Activated CD4-positive, CD25-positive, alpha-beta regulatory T cell treated with anti-CD3 and anti-CD28 coated beads, Interleukin-2, amount 50 U/mL, for 16 hours (primary cell): Measurements from ENCODE around the gene ACYP2.
"Not testable (repeated sequence)": the region's sequence is repeated elsewhere in the genome, so short reads cannot be mapped to it uniquely, and the experiment has no call there.

ENCODE experiments used
- DNase-seq: peaks from one replicate; pipeline ENCODE4 v3.0.0-alpha.2; 2020; ENCODE audit warnings: low read depth, low spot score

ACYP2 gene

DNA sequence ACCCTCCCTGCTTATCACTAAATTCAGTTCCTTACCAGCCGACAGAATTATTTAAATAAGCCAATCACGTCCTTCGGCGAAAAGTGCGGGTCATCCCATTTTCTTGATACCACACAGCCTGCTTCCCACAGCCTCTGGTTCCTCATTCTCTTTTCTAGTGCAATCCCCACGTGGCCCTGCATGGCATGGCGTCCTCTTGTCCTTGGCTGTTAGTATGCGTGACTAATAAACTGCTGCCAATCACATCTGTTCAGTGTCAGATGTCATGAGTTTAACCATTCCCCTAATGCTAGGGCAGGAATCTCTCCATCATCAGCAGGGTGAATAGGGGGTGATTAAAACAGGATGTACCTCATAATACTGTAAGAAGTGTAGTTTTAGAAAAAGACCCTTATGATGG is 203.4 kb downstream of the ACYP2 start:
- DNase-seq: no peak

DNA sequence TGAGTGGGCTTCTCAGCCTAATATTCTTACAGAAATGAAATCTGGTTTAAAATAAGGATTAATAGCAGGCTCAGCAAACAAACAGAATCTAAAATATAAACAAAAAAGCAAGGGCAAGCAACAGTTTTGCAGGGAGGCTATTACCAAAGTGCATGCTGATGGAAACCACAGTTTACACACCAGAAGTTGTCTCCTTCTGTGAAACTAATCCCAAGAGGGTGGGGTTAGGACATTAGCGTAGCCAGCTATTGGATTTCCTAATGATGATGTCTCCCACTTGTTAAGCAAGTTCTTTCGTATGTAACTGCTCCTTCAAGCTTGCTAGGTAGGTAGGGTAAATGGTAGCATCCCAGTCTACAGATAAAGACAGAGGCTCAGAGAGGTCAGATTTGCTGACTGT is 205.6 kb downstream of the ACYP2 start:
- no peak for DNase-seq

DNA sequence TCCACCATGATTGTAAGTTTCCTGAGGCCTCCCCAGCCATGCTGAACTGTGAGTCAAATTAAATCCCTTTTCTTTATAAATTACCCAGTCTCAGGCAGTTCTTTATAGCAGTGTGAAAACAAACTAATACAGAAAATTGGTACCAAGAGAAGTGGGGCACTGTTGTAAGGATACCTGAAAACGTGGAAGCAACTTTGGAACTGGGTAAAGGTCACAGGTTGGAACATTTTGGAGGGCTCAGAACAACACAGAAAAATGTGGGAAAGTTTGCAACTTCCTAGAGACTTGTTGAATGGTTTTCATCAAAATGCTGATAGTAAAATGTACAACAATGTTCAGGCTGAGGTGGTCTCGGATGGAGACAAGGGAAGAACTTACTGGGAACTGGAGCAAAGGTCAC is 209.1 kb downstream of the ACYP2 start:
- DNase-seq: not testable (repeated sequence)

DNA sequence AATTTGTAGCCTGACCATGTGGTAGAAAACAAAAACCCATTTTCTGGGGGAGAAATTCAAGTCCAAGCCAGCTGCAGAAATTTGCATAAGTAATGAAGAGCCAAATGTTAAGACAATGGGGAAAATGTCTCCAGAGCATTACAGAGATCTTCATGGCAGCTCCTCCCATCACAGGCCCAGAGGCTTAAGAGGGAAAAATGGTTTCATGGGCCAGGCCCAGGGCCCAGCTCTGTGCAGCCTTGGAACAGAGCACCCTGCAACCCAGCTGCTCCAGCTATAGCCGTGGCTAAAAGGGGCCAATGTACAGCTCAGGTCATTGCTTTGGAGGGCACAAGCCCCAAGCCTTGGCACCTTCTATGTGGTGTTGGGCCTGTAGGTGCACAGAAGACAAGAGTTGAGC is 209.7 kb downstream of the ACYP2 start:
- DNase-seq: no peak

DNA sequence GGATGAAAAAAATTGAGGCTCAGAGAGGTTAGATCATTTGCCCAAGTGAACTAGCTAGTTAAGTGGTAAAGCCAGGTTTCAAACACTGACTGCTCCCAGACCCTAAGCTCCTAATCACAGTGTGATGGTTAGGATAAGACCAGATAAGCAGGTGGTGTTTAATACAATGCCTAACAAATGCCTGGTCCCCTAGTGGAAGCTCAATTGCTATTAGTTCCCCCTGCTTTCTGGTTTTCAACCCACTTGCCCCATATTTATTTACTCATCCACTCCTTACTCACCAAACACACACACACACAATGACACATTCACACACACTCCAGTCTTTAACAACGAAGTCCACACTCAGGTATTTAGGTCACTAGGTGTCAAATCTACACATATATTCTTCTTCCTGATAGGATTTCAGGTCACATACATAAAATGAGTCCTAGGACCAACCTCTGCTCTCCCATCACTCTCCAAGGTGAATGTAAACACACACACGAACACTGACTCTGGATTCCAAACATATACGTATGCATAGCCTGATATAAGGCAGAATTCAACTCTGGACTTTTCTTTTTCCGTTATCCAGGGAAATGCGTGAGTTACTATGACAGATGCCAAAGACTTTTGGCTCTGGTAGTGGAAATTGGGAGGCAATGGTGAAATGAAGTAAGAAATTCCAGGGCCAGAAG is 214.2 kb downstream of the ACYP2 start:
- DNase-seq: no peak

DNA sequence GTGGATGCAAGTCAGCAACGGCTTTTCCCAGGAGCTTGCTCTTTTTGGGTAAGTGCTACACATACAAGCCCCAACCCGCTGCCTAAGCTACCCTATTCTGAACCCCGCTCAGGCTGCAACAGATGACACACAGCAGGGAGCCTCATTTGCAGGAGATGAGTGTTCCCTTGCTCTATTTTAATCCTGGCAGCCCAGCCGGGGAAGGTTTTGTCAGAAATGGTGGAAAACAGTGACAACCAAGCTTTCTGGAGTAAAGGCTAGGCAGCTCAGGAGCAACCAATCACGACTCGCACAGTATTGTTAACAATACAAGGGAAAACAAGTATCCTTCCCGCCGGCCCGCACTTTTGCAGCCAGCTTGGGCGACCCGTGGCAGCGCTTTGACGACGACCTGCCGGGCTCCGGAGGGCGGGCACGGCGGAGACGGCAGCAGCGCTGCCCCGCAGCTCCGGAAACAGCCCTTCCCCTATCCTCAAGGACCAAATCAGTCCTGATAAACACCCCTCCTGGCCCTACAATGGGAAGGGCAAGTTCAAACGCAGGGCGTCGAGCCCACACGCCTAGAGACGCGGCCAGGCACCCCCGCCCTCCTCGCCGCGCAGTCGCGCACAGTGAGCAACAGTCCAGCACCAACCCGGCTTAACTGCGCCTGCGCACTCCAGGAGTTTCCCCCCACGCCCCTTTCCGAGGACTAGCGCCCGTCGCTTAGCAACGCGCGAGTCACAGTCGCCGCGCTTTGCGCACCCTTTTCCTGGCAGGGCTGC is 214.9 kb downstream of the ACYP2 start:
- DNase-seq: peak; percentile 60

DNA sequence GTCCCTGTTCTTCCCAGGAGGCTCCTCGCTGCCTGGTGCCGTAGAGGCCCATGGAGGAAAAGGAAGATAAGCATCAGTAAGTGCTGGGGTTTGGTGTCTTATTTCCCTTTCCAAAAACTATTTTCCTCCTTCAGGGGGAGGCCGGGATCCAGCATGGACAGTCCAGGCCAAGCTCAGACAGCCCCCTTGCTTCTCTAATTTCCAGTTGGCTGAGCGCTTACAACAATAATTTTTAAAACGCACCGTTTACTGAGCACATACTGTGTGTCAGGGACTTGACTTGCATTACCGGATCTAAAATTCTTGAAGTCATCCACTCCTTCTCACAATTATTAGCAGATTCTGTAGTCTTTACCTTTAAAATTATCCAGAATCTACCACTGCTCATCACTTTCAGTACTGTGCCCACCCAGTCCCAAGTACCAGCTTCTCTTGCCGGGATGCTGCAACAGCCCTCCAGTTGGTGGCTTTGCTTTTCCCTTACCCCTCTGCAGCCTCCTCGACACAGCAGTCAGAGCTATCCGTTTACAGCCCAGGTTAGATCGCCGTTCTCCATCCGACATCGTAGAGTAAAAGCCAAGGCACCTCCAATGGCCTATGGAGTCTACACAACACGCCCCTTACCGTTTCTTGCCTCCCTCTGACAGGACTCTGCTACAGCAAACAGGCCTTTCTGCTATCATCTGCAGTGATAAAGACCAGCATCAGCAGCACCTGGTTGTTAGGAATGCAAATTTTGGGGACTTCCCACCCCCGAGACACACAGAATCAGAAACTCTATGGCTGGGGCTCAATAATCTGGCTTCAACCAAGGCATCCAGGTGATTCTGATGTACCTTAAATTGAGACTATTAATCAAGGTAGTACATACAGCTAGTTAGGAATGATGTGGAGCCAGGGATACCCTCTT is 215.8 kb downstream of the ACYP2 start:
- DNase-seq: no peak

DNA sequence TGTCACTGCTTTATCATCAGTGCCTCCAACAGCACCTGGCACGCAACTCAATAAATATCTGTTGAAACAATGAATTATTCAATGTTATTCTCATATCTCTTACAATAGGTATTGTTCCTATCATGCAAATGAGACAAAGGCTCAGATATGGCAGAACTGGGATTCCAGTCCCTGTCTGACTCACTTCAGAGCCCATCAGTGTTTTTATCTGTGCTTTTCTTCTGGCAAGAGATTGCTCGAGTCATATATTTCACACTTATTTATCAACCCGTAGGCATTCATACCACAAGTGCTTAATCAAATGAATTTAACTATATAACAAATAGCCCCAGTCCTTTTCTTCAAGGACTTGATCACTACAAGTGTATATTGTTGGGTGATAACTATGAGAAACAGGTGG is 217.0 kb downstream of the ACYP2 start:
- DNase-seq: no peak

DNA sequence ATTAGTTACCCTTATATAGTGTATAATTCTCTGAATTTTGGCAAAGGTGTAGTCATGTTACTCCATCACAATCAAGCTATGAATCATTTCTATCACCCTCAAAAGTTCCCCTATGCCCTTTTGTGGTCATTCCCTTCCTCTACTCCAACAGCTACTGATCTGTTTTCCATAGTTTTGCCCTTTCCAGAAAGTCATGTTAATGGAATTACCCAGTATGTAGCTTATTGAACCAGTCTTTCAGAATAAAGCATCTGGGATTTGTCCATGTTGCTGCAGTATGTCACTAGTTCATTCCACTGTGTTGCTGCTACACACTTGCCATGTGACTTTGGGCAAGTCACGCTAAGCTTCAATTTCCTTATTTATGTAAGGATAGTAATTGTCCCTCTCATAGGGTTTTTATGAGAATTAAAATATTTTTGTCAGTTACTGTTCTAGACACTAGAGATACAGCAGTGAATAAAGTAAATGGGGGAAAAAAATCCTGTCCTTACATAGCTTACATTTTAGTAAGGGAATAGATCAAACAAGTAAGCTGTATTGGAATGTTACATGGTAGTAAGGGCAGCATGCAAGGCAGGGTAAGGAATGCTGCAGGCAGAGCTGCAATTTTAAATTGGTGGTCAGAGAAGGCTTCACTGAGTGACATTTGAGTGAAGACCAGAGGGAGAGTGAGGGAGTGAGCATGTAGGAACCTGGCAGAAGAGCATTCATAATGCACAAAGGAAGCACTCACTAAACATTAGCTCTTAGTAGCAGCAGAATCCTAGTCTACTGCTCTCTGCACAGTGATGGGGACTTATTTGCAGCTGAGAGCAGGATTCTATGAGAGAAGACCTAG is 220.9 kb downstream of the ACYP2 start:
- no peak for DNase-seq

DNA sequence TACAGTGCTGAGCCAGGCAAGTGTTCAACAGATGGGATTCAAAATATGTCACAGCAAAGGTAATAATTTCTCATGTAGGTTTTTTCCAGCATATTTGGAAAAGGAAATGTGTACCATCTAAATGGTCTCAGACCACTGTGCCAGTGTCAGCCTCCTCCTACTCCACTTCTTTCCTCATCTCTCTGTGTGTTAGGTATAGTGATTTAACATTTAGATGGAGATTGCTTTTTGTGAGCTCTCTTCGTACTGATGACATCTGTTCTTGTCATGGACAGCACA is 221.5 kb downstream of the ACYP2 start:
- no peak for DNase-seq

DNA sequence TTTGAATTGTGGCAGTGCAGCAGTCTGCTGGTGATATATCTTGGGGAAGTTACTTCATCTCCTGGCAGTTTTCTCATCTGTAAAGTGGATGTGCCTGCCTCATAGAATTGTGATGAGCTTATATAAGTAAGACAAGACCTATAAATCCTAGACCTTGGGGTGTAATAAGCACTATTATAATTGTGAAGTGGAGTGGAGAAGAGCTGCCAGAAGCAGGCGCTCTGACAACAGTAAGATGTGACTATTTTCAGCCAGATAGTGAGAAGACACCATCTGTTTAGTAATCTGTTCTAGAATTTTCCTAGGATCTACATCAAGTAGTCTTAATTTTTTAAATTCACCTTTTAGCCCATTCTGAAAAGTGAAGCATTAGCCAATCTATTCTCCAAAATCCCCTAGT is 226.2 kb downstream of the ACYP2 start:
- DNase-seq: no peak

DNA sequence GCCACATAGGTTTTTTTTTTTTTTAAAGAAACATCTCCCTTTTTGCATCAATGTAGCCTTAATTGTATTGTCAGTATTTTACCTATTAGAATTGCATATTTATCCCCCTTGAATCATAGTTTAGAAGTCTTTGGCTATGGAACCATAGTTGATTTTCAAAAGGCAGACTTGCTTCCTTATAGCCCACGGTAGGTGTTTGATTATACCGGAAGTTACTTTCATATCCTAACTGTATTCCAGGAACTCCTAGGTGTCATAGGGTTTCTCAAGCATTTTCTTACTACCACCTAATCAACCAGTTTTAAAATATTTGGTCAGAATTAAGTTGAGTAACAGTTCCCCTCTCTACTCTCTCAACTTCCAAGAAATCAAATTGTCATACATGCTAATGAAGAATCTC is 227.2 kb downstream of the ACYP2 start:
- DNase-seq: no peak

DNA sequence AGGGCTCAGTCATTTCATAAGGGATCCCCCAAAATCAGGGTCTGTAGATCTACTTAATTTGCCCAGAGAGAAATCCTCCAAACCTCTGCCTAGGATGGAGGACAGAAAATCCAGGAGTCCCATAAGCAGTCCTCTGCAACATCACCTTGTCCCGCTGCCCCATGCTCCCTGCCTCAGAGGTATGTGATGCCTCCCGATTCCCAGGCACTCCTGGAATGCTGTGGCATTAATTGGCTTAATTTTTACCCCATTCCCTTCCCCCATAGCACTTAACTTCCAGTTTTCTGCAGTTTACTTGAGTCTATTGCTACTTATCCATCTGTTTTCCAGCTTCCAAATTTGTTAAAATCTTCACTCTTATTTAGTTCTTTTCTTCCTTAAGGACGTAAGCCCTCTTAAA is 232.2 kb downstream of the ACYP2 start:
- DNase-seq: no peak

DNA sequence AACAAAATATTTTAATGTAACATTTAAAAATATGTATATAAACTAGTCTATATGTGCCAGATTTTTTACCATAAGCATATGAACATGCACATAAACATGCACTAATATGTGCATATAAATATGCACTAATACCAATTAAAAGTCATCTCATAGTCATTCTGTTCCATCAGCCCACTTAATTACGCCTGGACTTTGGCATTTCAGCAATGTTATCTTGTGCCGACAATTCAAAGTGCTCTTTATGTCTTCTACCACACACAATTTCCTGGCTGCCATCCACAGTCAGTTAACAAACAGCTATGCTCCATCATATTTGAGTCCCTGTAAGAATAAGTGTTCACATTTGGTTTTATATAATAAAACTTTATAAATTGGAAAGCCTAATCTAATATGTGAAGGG is 233.2 kb downstream of the ACYP2 start:
- DNase-seq: no peak

DNA sequence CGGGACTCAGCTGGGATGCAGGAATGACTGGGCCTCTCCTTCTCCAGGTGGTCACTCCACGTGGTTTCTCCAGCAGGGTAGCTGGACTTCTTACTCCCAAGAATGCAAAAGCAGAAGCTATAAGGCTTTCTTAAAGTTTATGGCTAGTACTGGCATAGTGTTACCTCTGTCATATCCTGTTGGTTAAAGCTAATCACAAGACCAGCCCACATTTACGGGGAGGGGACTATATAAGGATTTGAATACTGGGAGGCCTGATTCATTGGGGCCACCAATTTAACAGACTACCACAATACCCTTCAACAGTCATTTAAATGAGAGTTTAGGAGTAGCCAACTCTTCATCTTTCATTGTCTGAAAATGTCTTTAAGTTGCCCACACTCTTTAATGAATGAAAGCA is 235.0 kb downstream of the ACYP2 start:
- no peak for DNase-seq

DNA sequence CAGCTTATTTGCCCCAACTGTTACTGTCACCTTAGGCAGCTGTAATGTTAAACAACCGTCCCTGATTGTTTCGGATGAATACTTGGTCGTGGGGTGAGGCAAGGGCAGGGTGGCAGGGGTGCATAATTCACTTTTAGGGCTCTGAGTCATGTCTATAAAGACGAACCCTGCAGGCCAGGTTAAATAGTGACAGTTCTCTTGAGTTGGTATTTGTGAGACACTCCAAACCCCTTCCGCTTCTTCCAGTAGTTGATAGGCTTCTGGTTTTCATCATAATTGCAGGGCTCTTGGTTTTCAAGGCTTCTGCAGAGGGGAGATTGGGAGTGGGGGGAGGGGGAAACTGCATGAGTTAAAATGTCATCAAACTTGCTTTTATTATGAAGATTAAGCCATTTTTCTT is 237.8 kb downstream of the ACYP2 start:
- no peak for DNase-seq
